Stimulated activated CD4-positive, alpha-beta T cell treated with anti-CD3 and anti-CD28 coated beads, Interleukin-12 subunit alpha, Interleukin-12 subunit beta, amount 100 ng/mL, for 48 hours (primary cell): ENCODE data around the gene PCDHGA4.
"Not testable (repeated sequence)": the region's sequence is repeated elsewhere in the genome, so short reads cannot be mapped to it uniquely, and the experiment has no call there.

Experiments
- DNase-seq, 3 donors: peaks; one replicate each; pipeline ENCODE4 v3.0.0-alpha.2; 2020; ENCODE audit warnings: low read depth in 2 of 3, low spot score in 1 of 3

The PCDHGA4 gene

DNA sequence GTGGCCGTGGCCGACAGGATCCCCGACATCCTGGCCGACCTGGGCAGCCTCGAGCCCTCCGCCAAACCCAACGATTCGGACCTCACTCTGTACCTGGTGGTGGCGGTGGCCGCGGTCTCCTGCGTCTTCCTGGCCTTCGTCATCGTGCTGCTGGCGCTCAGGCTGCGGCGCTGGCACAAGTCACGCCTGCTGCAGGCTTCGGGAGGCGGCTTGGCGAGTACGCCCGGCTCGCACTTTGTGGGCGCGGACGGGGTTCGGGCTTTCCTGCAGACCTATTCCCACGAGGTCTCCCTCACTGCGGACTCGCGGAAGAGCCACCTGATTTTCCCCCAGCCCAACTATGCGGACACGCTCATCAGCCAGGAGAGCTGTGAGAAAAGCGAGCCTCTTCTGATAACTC lies 8.8 kb upstream of the PCDHGA4 start:
- DNase-seq = not testable (repeated sequence)

DNA sequence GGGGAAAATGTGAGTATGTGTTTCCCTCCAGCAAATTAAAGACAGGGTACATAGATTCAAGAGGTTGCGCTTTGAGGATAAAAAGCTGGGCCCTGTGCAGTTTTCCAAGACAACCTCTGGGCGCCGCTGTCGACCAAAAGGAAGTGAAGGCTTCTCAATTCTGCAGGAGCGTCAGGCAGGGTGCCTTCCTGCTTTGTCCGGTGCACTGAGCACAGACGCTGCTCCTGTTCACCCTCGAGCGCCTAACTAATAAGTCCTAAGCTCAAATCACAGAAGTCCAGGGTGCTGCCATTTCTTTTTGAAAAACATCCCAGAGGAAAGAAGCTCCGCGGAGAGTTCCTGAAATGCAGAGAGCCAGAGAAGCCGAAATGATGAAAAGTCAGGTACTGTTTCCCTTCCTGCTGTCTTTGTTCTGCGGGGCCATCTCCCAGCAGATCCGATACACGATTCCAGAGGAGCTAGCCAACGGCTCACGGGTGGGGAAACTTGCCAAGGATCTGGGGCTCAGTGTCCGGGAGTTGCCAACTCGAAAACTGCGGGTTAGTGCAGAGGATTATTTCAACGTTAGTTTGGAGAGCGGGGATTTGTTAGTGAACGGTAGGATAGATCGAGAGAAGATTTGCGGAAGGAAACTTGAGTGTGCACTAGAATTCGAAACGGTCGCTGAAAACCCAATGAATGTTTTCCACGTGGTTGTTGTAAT lies 4.8 kb upstream of the PCDHGA4 start, which contains the start of gene PCDHGB1:
Gene PCDHGB1, plus strand, starts transcription at position 183 of the 703 bp plus-strand sequence. Its CDS starts 162 bp downstream, at position 345.
- DNase-seq = no peak

DNA sequence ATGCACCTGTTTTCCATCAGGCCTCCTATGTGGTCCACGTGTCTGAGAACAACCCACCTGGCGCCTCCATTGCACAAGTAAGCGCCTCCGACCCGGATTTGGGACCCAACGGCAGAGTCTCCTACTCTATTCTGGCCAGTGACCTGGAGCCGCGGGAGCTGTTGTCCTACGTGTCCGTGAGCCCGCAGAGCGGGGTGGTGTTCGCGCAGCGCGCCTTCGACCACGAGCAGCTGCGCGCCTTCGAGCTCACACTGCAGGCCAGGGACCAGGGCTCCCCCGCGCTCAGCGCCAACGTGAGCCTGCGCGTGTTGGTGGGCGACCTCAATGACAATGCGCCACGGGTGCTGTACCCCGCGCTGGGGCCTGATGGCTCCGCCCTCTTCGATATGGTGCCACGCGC lies 3.2 kb upstream of the PCDHGA4 start:
- no peak for DNase-seq

DNA sequence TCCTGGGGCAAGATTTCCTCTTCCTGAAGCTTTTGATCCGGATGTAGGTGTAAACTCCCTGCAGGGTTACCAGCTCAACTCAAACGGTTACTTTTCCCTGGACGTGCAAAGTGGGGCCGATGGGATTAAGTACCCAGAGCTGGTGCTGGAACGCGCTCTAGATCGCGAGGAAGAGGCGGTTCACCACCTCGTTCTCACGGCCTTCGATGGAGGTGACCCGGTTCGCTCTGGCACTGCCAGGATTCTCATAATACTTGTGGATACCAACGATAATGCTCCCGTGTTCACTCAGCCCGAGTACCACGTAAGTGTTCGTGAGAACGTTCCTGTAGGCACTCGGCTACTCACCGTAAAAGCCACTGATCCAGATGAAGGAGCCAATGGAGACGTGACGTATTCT lies 820 bp downstream of the PCDHGA4 start:
- no peak for DNase-seq

DNA sequence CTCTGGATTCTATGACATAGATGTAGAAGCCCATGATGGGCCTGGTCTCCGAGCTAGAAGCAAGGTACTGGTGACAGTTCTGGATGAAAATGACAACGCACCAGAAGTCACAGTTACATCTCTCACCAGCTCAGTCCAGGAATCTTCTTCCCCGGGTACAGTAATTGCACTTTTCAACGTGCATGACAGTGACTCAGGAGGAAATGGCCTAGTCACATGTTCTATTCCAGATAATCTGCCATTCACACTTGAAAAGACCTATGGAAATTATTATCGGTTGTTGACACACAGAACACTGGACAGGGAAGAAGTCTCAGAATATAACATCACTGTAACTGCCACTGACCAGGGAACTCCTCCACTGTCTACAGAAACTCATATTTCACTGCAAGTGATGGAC lies 1.3 kb downstream of the PCDHGA4 start:
- DNase-seq = no peak

DNA sequence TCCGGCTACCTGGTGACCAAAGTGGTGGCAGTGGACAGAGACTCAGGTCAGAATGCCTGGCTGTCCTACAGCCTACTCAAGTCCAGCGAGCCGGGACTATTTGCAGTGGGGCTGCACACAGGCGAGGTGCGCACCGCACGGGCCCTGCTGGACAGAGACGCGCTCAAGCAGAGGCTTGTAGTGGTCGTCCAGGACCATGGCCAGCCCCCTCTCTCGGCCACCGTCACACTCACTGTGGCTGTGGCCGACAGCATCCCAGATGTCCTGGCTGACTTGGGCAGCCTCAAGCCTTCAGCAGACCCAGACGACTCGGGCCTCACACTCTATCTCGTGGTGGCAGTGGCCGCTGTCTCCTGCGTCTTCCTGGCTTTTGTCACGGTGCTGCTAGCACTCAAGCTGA lies 2.1 kb downstream of the PCDHGA4 start:
- no peak for DNase-seq

DNA sequence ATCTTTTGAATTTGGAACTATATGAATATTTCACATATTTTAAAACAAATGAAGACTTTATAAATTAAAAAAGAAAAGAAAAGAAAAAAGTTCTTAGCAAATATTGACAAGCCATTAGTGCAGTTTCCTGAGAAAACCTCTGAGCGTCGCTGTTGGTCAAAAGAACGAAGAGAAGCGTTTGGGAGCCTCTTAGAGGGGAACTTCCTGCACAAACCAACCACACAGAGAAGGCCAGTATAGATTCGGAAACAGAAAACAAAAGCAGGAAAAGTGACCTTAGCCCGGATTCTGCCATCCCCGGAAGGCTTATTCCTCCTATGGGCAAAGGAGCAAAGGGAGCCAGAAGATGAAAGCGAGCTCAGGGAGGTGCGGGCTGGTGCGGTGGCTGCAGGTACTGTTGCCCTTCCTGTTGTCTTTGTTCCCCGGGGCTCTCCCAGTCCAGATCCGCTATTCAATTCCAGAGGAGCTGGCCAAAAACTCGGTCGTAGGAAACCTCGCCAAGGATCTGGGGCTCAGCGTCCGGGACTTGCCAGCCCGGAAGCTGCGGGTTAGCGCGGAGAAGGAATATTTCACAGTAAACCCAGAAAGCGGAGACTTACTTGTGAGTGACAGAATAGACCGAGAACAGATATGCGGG lies 5.1 kb downstream of the PCDHGA4 start, which contains the start of gene PCDHGB2:
Gene PCDHGB2, plus strand, starts transcription at position 205 of the 637 bp plus-strand sequence. Its CDS starts 142 bp downstream, at position 347.
- no peak for DNase-seq

DNA sequence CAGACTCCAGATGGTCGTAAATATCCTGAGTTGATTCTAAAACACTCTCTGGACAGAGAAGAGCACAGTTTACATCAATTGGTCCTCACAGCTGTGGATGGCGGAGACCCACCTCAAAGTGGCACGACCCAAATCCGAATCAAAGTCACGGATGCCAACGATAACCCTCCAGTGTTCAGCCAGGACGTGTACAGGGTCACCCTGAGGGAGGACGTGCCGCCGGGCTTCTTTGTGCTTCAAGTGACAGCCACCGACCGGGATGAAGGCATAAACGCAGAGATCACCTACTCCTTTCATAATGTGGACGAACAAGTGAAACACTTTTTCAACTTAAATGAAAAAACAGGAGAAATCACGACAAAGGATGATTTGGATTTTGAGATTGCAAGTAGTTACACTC lies 5.9 kb downstream of the PCDHGA4 start:
- no peak for DNase-seq

DNA sequence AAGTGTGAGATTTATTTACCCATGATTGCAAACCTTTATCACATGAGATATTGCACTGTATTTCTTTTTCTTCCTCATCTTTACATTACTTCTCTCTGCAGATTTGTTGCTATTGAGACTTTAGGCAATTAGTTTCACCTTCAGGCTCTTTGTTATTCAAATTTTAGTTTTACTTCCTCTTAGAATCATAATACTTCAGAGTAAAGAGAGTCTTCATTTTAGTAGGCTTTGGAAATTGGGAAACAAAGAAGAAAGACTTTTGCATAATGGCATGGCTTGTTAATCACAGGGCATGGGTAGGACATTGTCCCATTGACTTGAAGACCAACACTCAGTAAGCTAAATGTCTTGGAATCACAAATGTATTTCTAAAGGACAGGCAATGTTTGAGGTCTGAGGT lies 7.9 kb downstream of the PCDHGA4 start:
- no peak for DNase-seq

DNA sequence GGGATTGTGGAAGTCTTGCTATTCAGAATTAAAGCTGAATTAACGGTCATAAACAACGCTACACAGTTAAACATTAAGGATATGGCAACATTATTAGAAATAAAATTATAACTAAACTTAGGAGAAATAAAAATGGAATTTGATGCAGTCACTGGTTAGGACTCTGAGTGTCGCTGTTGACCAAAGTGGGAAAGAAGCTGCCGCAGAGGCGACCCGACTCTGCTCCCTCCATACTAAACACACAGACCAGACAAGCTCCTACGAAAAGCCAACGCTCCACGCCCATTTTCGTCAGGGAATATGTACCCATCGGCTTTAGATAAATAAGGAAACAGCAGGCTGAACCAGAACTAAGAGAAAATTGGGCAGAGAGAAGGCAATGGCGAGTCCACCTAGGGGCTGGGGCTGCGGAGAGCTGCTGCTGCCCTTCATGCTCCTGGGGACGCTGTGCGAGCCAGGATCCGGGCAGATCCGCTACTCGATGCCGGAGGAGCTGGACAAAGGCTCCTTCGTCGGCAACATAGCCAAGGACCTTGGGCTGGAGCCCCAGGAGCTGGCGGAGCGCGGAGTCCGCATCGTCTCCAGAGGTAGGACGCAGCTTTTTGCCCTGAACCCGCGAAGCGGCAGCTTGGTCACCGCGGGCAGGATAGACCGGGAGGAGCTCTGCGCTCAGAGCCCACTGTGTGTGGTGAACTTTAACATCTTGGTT lies 9.3 kb downstream of the PCDHGA4 start, which contains the start of gene PCDHGA5:
Gene PCDHGA5, plus strand, starts transcription at position 211 of the 709 bp plus-strand sequence. Its CDS starts 169 bp downstream, at position 380.
- DNase-seq = no peak

DNA sequence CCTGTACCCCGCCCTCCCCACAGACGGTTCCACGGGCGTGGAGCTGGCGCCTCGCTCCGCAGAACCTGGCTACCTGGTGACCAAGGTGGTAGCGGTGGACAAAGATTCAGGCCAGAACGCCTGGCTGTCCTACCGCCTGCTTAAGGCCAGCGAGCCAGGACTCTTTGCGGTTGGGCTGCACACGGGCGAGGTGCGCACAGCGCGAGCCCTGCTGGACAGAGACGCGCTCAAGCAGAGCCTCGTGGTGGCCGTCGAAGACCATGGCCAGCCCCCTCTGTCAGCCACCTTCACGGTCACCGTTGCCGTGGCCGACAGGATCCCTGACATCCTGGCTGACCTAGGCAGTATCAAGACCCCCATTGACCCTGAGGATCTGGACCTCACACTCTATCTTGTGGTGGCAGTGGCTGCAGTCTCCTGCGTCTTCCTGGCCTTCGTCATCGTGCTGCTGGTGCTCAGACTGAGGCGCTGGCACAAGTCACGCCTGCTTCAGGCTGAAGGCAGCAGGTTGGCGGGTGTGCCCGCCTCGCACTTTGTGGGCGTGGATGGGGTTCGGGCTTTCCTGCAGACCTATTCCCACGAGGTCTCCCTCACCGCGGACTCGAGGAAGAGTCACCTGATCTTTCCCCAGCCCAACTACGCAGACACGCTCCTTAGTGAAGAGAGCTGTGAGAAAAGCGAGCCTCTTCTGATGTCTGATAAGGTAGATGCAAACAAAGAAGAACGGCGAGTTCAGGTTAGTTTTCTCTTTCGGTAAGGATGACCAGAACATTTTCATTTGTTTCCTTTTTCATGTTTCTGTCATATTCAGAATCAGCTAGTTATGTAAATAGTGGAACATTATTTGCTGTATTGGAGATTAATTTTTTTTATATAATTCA lies 11.4 kb downstream of the PCDHGA4 start:
- no peak for DNase-seq

DNA sequence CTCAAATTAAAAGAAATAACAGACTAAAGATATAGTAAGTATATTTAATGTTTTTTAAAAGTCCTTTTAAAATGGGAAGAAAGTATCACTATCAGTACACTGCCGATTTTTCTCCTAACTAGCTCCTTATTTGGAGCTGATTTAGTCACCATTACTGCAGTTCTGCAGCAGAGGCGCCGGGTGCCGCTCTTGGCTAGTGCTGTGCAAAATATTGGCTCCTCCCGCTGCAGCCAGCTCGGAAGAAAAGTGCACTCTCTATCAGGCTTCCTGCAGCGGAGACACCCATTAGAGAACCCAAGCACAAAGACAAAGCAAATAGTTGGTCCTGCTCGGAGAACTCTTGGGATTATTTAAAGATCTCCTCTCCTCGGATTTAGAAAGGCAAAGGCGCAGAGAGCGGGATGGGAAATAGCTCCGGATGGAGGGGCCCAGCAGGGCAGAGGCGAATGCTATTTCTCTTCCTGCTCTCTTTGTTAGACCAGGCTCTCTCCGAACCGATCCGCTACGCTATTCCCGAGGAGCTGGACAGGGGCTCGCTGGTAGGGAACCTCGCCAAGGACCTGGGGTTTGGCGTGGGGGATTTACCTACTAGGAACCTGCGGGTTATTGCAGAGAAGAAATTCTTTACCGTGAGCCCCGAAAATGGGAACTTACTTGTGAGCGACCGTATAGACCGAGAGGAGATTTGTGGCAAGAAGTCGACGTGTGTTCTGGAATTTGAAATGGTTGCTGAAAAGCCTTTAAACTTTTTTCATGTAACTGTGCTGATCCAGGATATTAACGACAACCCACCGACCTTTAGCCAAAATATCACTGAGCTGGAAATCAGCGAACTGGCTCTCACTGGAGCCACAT lies 15.4 kb downstream of the PCDHGA4 start, which contains the start of gene PCDHGB3:
Gene PCDHGB3, plus strand, starts transcription at position 249 of the 855 bp plus-strand sequence. Its CDS starts 153 bp downstream, at position 402.
- DNase-seq = peak in 1 of 3 donors; percentile 12

DNA sequence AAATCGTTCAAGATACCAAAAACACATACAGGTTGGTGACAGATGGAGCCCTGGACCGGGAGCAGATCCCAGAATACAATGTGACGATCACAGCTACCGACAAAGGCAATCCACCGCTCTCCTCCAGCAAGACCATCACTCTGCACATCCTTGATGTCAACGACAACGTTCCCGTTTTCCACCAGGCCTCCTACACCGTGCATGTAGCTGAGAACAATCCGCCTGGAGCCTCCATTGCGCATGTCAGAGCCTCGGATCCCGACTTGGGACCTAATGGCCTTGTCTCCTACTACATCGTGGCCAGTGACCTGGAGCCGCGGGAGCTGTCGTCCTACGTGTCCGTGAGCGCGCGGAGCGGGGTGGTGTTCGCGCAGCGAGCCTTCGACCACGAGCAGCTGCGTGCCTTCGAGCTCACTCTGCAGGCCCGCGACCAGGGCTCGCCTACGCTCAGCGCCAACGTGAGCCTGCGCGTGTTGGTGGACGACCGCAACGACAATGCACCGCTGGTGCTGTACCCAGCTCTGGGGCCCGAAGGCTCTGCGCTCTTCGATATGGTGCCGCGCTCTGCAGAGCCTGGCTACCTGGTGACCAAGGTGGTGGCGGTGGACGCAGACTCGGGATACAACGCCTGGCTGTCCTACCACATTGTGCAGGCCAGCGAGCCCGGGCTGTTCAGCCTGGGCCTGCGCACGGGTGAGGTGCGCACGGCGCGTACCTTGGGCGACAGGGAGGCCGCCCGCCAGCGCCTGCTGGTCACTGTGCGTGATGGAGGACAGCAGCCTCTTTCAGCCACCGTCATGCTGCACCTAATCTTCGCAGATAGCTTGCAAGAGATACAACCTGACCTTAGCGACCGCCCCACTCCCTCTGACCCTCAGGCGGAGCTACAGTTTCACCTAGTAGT lies 17.0 kb downstream of the PCDHGA4 start:
- no peak for DNase-seq

DNA sequence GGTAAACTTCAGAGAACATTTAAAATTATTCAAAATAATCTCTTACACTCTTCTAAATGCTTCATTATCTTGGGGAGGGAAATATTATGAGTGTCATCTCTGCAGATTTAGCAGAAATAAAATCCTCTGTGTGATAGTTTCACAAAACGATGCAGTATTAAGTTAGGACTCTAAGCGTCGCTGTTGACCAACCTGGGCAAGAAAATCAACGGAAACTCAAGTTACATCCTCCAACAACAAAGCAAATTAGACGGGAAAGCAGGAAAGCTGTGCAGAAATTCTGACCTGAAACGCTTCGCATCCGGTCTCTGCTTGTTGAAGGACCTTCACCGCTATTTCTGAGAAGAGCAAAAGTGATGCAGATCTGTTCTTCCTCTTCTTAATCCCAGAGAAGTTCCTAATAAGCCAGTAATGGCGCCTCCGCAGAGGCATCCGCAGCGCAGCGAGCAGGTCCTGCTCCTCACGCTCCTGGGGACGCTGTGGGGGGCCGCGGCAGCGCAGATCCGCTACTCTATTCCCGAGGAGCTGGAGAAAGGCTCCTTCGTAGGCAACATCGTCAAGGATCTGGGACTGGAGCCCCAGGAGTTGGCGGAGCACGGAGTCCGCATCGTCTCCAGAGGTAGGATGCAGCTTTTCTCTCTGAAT lies 19.0 kb downstream of the PCDHGA4 start, which contains the start of gene PCDHGA6:
Gene PCDHGA6, plus strand, starts transcription at position 219 of the 645 bp plus-strand sequence. Its CDS starts 193 bp downstream, at position 412.
- no peak for DNase-seq

DNA sequence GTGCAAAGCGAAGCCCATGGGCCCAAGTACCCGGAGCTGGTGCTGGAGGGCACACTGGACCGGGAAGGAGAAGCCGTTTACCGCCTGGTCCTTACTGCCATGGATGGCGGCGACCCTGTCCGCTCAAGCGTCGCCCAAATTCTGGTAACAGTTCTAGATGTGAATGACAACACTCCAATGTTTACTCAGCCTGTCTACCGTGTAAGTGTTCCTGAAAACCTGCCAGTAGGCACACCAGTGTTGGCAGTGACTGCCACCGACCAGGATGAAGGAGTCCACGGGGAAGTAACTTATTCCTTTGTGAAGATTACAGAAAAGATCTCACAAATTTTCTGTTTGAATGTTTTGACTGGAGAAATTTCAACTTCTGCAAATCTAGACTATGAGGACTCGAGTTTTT lies 19.8 kb downstream of the PCDHGA4 start:
- no peak for DNase-seq

DNA sequence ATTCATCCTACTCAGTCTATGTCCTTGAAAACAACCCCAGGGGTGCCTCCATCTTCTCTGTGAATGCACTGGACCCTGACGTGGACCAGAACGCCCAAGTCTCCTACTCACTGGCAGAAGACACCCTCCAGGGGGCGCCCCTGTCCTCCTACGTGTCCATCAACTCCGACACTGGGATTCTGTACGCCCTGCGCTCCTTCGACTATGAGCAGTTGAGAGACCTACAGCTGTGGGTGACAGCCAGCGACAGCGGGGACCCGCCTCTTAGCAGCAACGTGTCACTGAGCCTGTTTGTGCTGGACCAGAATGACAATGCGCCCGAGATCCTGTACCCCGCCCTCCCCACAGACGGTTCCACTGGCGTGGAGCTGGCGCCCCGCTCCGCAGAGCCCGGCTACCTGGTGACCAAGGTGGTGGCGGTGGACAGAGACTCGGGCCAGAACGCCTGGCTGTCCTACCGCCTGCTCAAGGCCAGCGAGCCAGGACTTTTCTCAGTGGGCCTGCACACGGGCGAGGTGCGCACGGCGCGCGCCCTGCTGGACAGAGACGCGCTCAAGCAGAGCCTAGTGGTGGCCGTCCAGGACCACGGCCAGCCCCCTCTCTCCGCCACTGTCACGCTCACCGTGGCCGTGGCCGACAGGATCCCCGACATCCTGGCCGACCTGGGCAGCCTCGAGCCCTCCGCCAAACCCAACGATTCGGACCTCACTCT lies 20.8 kb downstream of the PCDHGA4 start:
- not testable (repeated sequence) for DNase-seq

DNA sequence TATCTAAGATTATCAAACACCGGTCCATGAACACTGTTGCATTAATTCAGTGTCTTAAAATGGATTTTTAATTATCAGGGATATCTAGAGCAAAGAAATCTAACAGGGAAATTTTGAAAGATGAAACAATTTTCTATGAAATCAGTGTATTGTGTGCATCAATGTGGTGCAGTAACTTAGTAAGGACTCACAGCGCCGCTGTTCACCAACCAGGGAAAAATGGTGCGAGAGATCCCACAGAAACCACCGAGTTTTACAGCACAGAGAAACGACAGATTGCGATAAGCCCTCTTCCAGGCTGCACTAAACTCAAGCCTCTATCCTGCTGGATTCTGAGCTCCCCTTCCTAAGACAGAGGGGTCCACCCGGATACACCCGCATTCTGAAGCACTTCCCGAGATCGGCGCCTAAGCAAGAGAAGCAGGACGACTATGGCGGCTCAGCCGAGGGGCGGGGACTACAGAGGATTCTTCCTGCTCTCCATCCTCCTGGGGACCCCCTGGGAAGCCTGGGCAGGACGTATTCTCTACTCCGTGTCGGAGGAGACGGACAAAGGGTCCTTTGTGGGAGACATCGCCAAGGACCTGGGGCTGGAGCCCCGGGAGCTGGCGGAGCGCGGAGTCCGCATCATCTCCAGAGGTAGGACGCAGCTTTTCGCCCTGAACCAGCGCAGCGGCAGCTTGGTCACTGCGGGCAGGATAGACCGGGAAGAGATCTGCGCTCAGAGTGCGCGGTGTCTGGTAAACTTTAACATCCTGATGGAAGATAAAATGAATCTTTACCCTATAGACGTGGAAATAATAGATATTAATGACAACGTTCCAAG lies 27.9 kb downstream of the PCDHGA4 start, which contains the start of gene PCDHGA7:
Gene PCDHGA7, plus strand, starts transcription at position 274 of the 826 bp plus-strand sequence. Its CDS starts 158 bp downstream, at position 432.
- DNase-seq = no peak
